Inferior parietal cortex (tissue), 1 donor: ENCODE data around the gene ZBTB7C.

Experiments
- DNase-seq: peaks from one replicate; pipeline ENCODE4 v3.0.0-alpha.2; 2016; ENCODE audit errors: extremely low spot score

Gene ZBTB7C

GRCh38 chr18:48166336-48166875, 242.8 kb downstream of the ZBTB7C start:
- no peak for DNase-seq

GRCh38 chr18:48165111-48165866, 243.9 kb downstream of the ZBTB7C start:
- no peak for DNase-seq

- no peak for DNase-seq
These were observed 244.5 kb downstream of the ZBTB7C start for GRCh38 chr18:48164701-48165100.

GRCh38 chr18:48164116-48164515, 245.1 kb downstream of the ZBTB7C start:
- DNase-seq: no peak

- no peak for DNase-seq
These were observed 245.5 kb downstream of the ZBTB7C start for GRCh38 chr18:48163738-48164115.

- DNase-seq: no peak
These were observed 246.0 kb downstream of the ZBTB7C start for GRCh38 chr18:48162956-48163737.

- DNase-seq: no peak
These were observed 247.1 kb downstream of the ZBTB7C start for GRCh38 chr18:48161911-48162698.

- no peak for DNase-seq
These were observed 247.8 kb downstream of the ZBTB7C start for GRCh38 chr18:48161191-48161910.

- DNase-seq: no peak
These were observed 248.6 kb downstream of the ZBTB7C start for GRCh38 chr18:48160622-48161021.

- DNase-seq: no peak
These were observed 249.4 kb downstream of the ZBTB7C start for GRCh38 chr18:48159816-48160215.

GRCh38 chr18:48158721-48159120, 250.5 kb downstream of the ZBTB7C start:
- DNase-seq: no peak

- DNase-seq: no peak
These were observed 251.2 kb downstream of the ZBTB7C start for GRCh38 chr18:48157956-48158355.

GRCh38 chr18:48155856-48156255, 253.3 kb downstream of the ZBTB7C start:
- DNase-seq: no peak

- no peak for DNase-seq
These were observed 254.4 kb downstream of the ZBTB7C start for GRCh38 chr18:48154828-48155227.

GRCh38 chr18:48153613-48154481, 255.3 kb downstream of the ZBTB7C start:
- no peak for DNase-seq

- DNase-seq: no peak
These were observed 256.6 kb downstream of the ZBTB7C start for GRCh38 chr18:48152549-48152948.

- no peak for DNase-seq
These were observed 257.6 kb downstream of the ZBTB7C start for GRCh38 chr18:48151421-48152065.

- DNase-seq: no peak
These were observed 260.0 kb downstream of the ZBTB7C start for GRCh38 chr18:48149020-48149685.

GRCh38 chr18:48142994-48143393, 266.2 kb downstream of the ZBTB7C start:
- no peak for DNase-seq
